Stimulated activated CD4-positive, alpha-beta T cell treated with anti-CD3 and anti-CD28 coated beads, Interleukin-2, amount 100 ng/mL, for 4 hours (primary cell): ENCODE data around the gene CALHM2.

Experiments used
- DNase-seq: peaks from one replicate; pipeline ENCODE4 v3.0.0-alpha.2; 2020; ENCODE audit warnings: low read depth

Gene CALHM2

GRCh38 chr10:103475437-103475836, 23.3 kb upstream of the CALHM2 start:
- no peak for DNase-seq

GRCh38 chr10:103474077-103474476, 21.9 kb upstream of the CALHM2 start:
- no peak for DNase-seq

GRCh38 chr10:103473261-103473671, 21.1 kb upstream of the CALHM2 start:
- no peak for DNase-seq

GRCh38 chr10:103472005-103472404, 19.8 kb upstream of the CALHM2 start:
- DNase-seq, result no peak

DNA sequence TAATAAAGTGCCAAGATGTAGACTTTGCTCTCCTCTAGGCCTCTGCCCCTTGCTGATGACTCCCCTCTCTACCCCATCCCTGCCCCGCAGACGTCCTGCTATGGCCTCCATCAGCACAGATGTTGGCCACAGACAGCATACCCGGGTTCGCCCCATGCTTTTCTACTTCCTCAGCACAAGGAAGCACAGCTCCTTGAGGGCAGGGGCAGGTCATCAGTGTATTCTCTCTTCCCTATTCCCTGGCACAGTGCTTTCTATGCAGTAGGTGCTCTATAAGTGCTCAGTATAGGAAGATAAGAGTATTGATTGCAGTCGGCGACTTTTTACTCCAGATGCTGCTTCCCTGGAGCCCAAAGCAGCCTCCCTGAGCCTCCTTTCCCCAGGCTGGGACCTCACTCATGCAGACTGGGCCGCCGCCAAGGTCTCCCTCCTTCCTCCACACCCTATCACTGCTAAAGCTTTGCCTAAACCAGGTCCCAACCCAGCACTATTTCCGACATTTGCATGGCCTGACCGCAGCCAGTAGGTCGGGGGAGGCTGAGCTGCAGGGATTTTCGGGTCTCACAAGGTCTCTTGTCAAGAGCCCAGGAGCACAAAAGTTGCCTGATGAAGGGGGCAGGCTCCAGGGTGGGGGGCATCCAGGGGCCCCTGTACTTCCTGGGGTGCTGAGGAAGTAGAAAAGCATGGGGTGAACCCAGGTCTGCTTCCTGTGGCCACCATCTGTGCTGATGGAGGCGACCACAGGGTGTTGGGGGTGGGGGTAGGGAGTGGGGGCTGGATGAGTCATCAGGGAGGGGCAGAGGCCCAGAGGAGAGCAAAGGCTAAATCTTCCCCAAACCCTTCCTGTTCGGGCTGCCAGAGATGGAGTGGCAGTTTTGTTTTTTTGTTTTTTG, 18.8 kb upstream of the CALHM2 start:
- no peak for DNase-seq

DNA sequence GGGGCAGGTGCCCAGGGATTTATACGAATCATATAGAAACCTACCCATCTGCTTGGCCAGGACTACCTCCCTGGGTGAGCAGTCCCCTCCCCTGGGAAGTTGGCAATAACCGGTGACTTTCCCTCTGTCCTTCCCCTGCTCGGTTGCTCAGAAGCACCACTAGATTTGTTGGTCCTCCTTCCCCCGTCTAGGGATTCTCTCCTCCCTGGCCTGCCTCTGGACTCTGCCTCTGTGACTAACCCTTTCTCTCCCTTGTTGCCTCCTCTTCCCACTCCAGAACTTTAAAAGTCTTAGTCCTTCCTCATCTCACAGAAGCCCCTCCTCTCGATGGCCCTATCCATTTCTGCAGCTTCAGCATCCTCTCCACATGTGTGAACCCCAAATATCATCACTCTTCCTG, 17.0 kb upstream of the CALHM2 start:
- no peak for DNase-seq

DNA sequence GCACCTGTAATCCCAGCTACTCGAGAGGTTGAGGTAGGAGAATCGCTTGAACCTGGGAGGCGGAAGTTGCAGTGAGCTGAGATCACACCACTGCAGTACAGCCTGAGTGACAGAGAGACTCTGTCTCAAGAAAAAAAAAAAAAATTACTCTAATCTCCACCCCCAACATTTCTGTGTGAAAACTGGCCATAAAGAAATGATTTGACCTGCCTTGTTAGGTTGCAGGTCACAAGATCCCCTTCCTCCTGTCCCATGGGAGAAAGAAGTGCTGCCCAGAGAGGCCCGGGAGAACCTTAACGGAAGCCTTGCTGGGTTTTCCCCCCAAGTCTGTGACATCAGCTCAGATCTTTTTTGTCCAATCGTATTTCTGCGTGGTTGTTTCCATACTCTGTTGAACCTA, 15.2 kb upstream of the CALHM2 start:
- no peak for DNase-seq

- no peak for DNase-seq
Measured at GRCh38 chr10:103466734-103467133, 14.6 kb upstream of the CALHM2 start.

- no peak for DNase-seq
Measured at GRCh38 chr10:103465411-103466179, 13.4 kb upstream of the CALHM2 start.

DNA sequence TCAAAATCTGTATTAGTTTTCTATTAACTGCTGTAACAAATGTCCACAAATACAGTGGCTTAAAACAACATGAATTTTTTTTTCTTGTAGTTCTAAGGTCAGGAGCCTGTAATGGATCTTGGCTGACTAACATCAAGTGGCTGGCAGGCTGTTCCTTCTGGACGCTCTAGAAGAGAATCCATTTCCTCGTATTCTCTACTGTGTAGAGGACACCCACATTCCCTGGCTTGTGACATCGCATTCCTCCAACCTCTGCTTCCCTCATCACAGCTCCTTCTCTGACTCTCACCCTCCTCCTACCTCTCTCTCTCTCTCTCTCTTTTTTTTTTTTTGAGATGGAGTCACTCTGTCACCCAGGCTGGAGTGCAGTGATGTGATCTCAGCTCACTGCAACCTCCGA, 11.3 kb upstream of the CALHM2 start:
- DNase-seq, result no peak

GRCh38 chr10:103459615-103460014, 7.4 kb upstream of the CALHM2 start:
- no peak for DNase-seq

DNA sequence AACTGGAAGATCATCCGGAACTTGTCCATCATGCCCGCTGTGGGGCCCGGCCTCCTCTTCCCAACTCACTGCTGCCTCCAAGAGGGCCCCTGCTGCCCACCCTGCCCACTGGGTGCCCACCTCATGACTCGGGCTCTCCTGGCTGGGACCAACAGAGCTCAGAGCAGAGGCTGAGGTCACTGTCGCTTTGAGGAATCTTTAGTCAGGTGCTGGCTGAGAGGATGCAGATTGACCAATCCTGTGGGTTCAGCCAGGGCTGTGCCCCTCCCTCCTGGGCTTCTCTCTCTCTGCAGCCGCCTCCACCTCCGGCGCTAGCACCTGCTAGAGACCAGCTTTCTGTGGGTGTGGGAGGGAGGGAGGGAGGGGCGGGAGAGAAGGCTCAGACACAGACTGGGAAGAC, 6.5 kb upstream of the CALHM2 start, which contains the start of gene CALHM1:
Gene CALHM1 (minus strand): TSS at position 181 of the 400 bp plus-strand sequence. CDS start 149 bp downstream, at position 32.
- no peak for DNase-seq

- no peak for DNase-seq
Measured at GRCh38 chr10:103457896-103458583, 5.9 kb upstream of the CALHM2 start.

- no peak for DNase-seq
Measured at GRCh38 chr10:103457176-103457712, 5.1 kb upstream of the CALHM2 start.

DNA sequence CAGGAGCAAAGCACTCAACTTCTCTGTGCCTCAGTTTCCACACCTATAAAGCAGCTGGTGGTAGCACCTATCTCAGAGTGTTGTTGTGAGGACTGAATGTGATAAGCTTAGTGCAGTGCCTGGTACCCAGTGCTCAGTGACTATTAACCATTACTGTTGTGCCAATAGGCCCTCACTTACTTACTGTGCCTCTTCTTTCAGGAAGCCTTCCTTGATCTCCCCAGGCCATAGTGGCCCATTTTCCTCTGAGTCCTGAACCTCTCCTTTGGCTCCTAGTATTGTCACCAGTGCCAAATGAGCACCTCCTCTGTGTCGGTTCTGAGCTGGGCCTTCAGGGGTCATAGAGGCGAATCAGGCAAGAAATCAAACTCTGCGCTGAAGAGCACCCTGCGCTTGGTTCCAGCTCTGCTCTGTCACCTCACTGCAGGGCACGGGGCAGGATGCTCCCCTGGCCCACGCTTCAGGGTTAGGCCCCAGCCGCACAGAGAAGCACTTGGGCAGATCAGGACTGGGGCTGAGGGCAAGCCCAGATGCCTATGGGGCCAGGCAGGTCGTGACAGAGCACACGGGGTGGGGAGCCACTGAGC, 4.0 kb upstream of the CALHM2 start:
- DNase-seq, result no peak

DNA sequence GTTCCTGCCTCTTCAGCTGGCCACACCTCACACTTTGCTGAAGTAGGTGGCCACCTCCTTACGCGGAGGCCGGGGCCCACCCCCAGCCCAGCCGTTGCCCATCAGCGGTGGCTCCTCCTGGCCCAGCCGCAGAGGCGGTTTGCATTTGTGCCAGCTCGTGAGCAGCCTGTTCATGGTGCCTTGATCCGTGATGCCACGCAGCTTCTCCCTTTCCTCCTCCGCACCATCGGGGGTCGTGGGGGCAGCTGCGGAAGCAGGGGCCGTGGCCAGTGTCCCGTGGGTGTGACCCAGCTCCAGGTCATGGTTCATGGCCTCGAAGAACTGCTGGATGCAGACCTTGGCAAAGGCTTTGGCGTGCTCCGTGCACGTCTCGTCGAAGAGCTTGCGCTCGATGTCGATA, 3.1 kb upstream of the CALHM2 start:
- no peak for DNase-seq

DNA sequence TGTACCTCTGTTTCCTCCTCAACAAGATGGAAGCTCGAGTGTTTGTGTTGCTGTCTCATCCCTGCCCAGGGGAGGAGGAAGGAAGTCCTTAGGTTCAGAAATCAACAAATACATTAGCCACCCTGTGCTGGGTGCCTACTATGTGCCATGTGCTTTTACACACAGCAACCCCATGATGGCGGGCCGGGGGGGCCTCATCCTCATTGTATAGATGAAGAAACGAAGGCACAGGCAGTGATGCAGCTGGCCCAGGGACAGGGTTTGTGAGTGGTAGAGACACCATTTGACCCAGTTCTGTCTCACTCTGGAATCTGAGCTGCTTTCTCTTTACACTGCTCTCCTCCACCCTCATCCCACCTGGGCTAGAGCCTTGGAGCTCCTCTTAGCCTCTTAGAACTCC, 1.9 kb upstream of the CALHM2 start:
- no peak for DNase-seq

GRCh38 chr10:103452506-103453230, 498 bp upstream of the CALHM2 start:
- no peak for DNase-seq

DNA sequence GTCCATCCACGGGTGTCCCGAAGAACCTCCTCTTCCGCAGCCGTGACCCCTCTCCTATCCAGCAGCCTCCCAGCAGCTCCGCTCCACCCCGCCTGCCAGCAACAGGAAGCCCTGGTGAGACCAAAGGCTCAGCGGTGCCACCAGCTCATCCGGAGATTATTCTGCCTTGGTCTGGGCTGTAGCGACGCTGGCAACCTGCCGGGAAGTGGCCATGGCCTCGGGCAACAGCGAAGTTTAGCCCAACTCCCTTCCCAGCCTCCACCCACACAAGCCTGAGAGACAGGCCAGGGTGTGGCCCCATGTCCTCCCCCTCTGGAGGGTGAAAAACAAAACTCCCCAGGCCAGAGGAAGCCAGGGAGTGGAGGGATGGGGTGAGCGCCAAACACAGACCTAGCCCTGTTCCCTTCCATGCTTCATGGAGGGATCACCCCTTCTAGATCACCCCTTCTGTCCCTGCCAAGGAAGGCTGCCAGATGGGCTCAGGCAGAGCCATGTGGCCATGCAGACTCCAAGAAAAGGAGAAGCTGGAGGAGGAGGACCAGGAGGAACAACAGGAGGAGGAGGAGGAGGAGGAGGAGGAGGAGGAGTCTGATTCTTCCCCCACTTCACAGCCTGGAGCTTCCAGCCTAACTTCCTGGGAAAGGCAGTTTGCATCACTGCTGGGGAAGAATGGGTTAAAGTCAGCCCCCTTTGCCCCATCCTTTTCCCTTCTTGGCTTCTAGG, 918 bp downstream of the CALHM2 start:
- DNase-seq, result no peak

- no peak for DNase-seq
Measured at GRCh38 chr10:103450201-103450695, 1.9 kb downstream of the CALHM2 start.
